ENCODE results near the gene CHCHD6.

Gene CHCHD6

DNA sequence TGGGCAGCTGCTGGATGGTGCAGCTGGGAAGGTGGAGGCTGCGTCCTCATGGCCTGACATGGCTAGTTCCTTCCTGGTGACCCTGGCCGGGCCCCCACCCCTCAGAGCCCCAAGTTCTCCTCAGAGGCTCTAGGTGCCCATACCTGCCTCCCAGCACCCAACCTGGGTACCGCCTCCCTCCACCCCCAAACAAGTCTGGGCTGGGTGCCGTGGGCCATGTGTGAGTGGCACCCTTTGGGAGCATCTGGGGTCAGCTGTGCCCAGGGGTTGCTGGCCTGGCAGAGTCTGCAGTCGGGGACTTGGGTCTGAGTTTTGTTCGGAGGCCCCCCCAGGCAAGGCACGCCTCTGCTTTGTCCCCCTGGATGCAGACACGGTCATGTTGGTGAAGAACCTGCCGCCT lies 289.4 kb downstream of the CHCHD6 start:
- TF ChIP-seq, protein P1, sequence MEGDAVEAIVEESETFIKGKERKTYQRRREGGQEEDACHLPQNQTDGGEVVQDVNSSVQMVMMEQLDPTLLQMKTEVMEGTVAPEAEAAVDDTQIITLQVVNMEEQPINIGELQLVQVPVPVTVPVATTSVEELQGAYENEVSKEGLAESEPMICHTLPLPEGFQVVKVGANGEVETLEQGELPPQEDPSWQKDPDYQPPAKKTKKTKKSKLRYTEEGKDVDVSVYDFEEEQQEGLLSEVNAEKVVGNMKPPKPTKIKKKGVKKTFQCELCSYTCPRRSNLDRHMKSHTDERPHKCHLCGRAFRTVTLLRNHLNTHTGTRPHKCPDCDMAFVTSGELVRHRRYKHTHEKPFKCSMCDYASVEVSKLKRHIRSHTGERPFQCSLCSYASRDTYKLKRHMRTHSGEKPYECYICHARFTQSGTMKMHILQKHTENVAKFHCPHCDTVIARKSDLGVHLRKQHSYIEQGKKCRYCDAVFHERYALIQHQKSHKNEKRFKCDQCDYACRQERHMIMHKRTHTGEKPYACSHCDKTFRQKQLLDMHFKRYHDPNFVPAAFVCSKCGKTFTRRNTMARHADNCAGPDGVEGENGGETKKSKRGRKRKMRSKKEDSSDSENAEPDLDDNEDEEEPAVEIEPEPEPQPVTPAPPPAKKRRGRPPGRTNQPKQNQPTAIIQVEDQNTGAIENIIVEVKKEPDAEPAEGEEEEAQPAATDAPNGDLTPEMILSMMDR (conservative IDR thresholded peaks at IDR 0.05) = no peak
- no peak overlapping the region for H3K27ac ChIP-seq

DNA sequence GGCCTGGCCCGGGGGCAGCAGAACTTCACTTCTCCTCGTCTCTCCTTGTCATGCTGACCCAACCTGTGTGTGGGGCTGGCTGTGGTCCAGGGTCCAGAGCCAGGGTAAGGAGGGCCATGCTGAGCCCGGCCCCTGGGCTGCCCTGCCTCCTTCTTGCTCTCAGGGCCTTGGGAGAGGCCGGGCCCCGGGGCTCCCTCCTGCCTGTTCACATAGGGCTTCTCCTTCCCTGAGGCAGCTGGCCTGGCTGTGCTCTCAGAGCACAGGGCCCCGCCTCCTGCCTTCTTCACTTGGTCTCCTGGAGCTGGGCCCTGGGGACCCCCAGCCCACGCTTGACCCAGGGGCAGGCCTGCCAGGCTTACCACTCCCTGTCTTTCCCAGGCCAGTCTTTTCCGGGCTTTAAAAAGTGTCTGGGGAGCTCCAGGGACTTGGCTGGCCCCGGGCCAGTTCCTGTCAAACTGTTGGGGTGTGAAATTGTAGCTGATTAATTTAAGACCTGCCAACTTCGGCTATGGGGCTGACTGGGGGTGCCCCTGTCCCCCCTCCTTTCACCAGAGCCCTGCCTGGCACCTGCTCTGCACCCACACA lies 290.7 kb downstream of the CHCHD6 start:
- TF ChIP-seq, protein P1 (conservative IDR thresholded peaks at IDR 0.05) = no peak
- H3K27ac ChIP-seq = peak overlapping the region; percentile 38; the same call in 1 of the 2 replicates

DNA sequence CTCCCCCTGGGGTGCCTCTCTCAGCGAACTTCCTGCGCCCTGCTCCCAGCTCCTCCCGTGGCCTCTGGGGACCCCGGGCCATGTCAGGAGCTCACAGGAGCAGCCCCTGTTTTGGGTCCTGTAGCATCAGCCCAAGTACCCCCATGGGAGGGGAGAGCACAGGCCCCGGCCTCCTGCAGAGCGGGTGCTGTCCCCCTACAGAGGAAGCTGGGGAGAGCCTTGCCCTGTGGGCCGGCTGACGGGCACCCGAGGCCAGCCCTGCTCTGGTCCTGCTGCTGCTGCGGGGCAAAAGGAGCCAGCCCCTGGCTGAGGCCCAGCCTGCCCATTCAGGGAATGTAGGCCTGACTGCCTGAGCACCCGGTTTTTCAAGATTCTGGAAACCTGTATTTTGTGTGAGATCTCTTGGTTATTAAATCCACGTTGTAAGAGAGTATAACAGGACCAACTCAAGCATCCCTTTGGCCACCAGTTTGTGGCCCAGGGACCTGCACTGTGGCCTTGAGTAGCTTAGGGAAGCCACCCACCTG lies 291.3 kb downstream of the CHCHD6 start:
- TF ChIP-seq, protein P1 (conservative IDR thresholded peaks at IDR 0.05) = no peak
- peak overlapping the region; percentile 38; the same call in 1 of the 2 replicates for H3K27ac ChIP-seq

- TF ChIP-seq, protein P1 (conservative IDR thresholded peaks at IDR 0.05) = no peak
- no peak overlapping the region; the same call in 1 of the 2 replicates for H3K27ac ChIP-seq
Measured at GRCh38 chr3:126995926-126996512, 292.0 kb downstream of the CHCHD6 start.

GRCh38 chr3:126996905-126997304 lies 292.9 kb downstream of the CHCHD6 start:
- no peak overlapping the region for H3K27ac ChIP-seq
- TF ChIP-seq, protein P1 (conservative IDR thresholded peaks at IDR 0.05) = no peak

GRCh38 chr3:126997455-126998038 lies 293.5 kb downstream of the CHCHD6 start:
- no peak overlapping the region for H3K27ac ChIP-seq
- TF ChIP-seq, protein P1 (conservative IDR thresholded peaks at IDR 0.05) = no peak

DNA sequence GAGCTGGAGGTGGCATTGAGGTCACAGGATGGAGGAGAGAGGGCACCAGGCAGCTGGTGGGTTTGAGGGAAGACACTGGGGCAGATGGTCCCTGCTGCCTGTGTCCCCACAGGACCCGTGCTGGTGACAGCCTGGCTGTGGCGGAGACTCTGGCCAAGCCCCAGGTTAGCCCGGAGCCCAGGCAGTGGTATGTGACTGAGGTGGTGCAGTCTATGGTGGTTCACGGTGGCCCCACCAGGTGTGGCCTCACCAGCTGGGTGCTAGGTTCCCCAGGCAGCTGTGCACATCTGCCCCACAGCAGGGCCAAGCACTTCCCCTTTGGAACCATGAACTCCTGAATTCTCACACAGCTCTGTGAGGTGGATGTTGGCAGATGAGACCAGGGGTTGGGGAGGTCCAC lies 294.3 kb downstream of the CHCHD6 start:
- TF ChIP-seq, protein P1 (conservative IDR thresholded peaks at IDR 0.05) = no peak
- peak overlapping the region; percentile 53 for H3K27ac ChIP-seq
